Measurements from ENCODE around the gene APOBEC4. TPM values are rescaled to one million over a fixed set of nuclear protein-coding genes. Genes with fewer than 3 reads are reported as not detected.

APOBEC4 gene
- total and polyA plus RNA-seq, 4 donors, result not detected

DNA sequence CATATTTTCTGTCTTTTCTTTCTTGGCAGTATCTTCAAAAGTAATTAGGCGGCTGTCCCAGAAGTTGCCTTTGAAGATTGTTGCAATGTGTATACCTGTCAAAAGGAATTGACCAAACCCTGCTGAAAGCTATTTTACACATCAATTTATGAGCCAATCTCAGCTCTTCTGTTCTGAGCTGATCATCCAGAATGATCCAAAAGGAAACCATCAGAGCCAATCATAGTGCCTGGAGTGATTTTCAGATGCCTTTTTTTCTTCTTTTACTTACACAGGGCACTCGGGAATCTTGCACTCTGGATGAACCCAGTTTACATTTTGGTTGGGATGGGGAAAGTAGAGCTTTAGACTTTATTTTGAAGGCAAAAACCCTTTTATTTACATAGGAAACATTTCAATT, 21.8 kb upstream of the APOBEC4 start:
- no peaks in the 10 kb centered on the region for H3K27me3 ChIP-seq (ENCODE audit: control insufficient read depth in 4 of 4, insufficient read depth in 4 of 4, low read length in 3 of 4)
- H3K4me1 ChIP-seq (ENCODE audit: control insufficient read depth in 4 of 4, insufficient read depth in 4 of 4, low read length in 3 of 4), result no peaks in the 10 kb centered on the region
- TF ChIP-seq HNF4A (conservative IDR thresholded peaks at IDR 0.05), result no peak
- TF ChIP-seq JUND (IDR thresholded peaks at IDR 0.05), result no peak
- no peak for TF ChIP-seq EGR1 (IDR thresholded peaks at IDR 0.05; ENCODE audit: low read depth in 2 of 2)
- TF ChIP-seq FOXA1 (IDR thresholded peaks at IDR 0.05), result no peak
- TF ChIP-seq, protein P1, sequence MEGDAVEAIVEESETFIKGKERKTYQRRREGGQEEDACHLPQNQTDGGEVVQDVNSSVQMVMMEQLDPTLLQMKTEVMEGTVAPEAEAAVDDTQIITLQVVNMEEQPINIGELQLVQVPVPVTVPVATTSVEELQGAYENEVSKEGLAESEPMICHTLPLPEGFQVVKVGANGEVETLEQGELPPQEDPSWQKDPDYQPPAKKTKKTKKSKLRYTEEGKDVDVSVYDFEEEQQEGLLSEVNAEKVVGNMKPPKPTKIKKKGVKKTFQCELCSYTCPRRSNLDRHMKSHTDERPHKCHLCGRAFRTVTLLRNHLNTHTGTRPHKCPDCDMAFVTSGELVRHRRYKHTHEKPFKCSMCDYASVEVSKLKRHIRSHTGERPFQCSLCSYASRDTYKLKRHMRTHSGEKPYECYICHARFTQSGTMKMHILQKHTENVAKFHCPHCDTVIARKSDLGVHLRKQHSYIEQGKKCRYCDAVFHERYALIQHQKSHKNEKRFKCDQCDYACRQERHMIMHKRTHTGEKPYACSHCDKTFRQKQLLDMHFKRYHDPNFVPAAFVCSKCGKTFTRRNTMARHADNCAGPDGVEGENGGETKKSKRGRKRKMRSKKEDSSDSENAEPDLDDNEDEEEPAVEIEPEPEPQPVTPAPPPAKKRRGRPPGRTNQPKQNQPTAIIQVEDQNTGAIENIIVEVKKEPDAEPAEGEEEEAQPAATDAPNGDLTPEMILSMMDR (IDR thresholded peaks at IDR 0.05; ENCODE audit: low read depth, low read length, missing input control), result no peak
- TF ChIP-seq, protein P2, sequence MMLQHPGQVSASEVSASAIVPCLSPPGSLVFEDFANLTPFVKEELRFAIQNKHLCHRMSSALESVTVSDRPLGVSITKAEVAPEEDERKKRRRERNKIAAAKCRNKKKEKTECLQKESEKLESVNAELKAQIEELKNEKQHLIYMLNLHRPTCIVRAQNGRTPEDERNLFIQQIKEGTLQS (IDR thresholded peaks at IDR 0.05), result no peak
- TF ChIP-seq, protein P3, sequence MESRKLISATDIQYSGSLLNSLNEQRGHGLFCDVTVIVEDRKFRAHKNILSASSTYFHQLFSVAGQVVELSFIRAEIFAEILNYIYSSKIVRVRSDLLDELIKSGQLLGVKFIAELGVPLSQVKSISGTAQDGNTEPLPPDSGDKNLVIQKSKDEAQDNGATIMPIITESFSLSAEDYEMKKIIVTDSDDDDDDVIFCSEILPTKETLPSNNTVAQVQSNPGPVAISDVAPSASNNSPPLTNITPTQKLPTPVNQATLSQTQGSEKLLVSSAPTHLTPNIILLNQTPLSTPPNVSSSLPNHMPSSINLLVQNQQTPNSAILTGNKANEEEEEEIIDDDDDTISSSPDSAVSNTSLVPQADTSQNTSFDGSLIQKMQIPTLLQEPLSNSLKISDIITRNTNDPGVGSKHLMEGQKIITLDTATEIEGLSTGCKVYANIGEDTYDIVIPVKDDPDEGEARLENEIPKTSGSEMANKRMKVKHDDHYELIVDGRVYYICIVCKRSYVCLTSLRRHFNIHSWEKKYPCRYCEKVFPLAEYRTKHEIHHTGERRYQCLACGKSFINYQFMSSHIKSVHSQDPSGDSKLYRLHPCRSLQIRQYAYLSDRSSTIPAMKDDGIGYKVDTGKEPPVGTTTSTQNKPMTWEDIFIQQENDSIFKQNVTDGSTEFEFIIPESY (IDR thresholded peaks at IDR 0.05), result no peak
- no peak for TF ChIP-seq NR2F2 (IDR thresholded peaks at IDR 0.05)
- no peak for TF ChIP-seq FOXA2 (IDR thresholded peaks at IDR 0.05)
- no peak for TF ChIP-seq HNF4G (IDR thresholded peaks at IDR 0.05)
- TF ChIP-seq, protein P4, sequence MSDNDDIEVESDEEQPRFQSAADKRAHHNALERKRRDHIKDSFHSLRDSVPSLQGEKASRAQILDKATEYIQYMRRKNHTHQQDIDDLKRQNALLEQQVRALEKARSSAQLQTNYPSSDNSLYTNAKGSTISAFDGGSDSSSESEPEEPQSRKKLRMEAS (IDR thresholded peaks at IDR 0.05), result no peak
- no peak for DNase-seq (ENCODE audit: low spot score)
- H3K27ac ChIP-seq (ENCODE audit: low read depth in 1 of 2, low read length in 2 of 2), result no peak overlapping the region
- 86% methylated on average over 2 of the region's 2 CpGs for WGBS
- H3K9ac ChIP-seq (ENCODE audit: low read depth in 1 of 2, low read length in 2 of 2), result no peak overlapping the region
- H3K4me3 ChIP-seq (ENCODE audit: low read depth in 1 of 3, low read length in 3 of 3), result no peak overlapping the region
- no peaks in the 10 kb centered on the region for H3K36me3 ChIP-seq (ENCODE audit: control insufficient read depth in 4 of 4, insufficient read depth in 3 of 4, low read depth in 1 of 4, low read length in 3 of 4)
- no peaks in the 10 kb centered on the region for H3K9me3 ChIP-seq (ENCODE audit: control insufficient read depth in 4 of 4, low read length in 3 of 4)

DNA sequence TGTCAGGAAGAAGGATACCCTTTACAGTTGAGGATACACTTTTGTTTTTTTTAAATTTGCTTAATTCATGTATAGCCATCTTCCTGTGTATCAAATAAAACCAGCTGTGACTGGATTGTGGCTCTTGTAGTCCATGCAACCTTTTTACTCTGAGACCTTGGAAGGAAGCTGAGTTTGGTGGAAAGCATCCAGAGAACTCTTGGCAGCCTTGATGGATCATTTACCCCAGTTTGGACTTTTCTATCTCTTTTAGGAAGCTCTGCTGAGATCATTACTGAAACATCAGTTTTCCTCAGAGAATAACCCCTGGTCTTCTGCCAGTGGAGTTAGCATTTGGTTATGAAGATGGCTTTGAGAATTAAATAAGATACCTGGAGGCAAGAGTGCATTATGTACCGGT, 21.2 kb upstream of the APOBEC4 start:
- H3K36me3 ChIP-seq (ENCODE audit: control insufficient read depth in 4 of 4, insufficient read depth in 3 of 4, low read depth in 1 of 4, low read length in 3 of 4), result no peaks in the 10 kb centered on the region
- H3K27ac ChIP-seq (ENCODE audit: low read depth in 1 of 2, low read length in 2 of 2), result no peak overlapping the region
- H3K9ac ChIP-seq (ENCODE audit: low read depth in 1 of 2, low read length in 2 of 2), result no peak overlapping the region
- H3K9me3 ChIP-seq (ENCODE audit: control insufficient read depth in 4 of 4, low read length in 3 of 4), result no peaks in the 10 kb centered on the region
- no peak for DNase-seq (ENCODE audit: low spot score)
- peak; percentile 18 for TF ChIP-seq NR2F2 (IDR thresholded peaks at IDR 0.05)
- TF ChIP-seq, protein P1 (IDR thresholded peaks at IDR 0.05; ENCODE audit: low read depth, low read length, missing input control), result no peak
- no peak for TF ChIP-seq HNF4G (IDR thresholded peaks at IDR 0.05)
- no peak overlapping the region for H3K4me3 ChIP-seq (ENCODE audit: low read depth in 1 of 3, low read length in 3 of 3)
- 89% methylated on average over 1 of the region's 1 CpG for WGBS
- H3K27me3 ChIP-seq (ENCODE audit: control insufficient read depth in 4 of 4, insufficient read depth in 4 of 4, low read length in 3 of 4), result no peaks in the 10 kb centered on the region
- H3K4me1 ChIP-seq (ENCODE audit: control insufficient read depth in 4 of 4, insufficient read depth in 4 of 4, low read length in 3 of 4), result no peaks in the 10 kb centered on the region
